HG02943 (cell line): Measurements from ENCODE around the gene USP7.

ENCODE experiments used
- ATAC-seq: cut with Tn5 transposase; IDR thresholded peaks from one replicate; pipeline ENCODE4 v1.9.1; 2021; ENCODE audit warnings: mild to moderate bottlenecking, low read depth, moderate library complexity; ENCODE audit not compliant: unreplicated experiment

USP7 gene

DNA sequence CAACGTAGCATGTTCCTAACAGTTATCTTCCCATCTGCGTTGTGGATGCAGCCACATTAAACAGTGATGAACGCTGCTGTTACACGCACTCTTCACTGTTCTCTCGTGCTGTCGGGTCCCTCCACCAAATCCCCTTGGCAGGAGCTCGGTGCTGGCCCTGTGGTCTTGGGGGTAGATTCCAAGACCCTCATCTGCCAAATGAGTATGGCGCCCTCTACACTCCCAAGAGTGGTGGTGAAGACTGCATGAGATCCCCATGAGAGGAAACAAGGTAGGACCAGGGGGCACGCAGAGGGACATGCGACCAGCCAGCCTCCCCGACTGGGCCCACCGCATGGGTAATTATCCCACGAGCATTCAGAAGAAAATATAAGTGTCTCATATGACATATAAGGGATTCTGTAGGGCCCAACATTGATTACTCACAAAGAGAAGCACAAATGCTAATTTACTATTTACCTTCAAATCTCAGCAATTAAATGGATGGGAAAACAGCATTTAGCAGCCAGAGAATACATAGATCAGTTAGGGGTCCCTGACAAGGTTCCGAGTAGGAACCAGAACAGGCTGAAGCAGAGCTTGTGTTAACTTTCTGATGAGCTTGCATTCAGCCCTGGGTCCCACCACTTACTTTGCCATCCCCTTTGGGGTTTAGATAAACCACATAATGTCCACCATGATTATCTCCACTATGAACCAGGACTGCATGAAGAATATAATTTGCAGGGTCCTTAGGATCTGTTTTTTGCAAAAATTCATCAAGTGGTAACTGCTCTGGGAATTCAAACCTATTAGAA, 57.7 kb downstream of the USP7 start:
- ATAC-seq = no peak

GRCh38 chr16:8905168-8905762, 58.4 kb downstream of the USP7 start:
- ATAC-seq = no peak

- ATAC-seq = no peak
These were observed 59.7 kb downstream of the USP7 start for GRCh38 chr16:8904018-8904430.

DNA sequence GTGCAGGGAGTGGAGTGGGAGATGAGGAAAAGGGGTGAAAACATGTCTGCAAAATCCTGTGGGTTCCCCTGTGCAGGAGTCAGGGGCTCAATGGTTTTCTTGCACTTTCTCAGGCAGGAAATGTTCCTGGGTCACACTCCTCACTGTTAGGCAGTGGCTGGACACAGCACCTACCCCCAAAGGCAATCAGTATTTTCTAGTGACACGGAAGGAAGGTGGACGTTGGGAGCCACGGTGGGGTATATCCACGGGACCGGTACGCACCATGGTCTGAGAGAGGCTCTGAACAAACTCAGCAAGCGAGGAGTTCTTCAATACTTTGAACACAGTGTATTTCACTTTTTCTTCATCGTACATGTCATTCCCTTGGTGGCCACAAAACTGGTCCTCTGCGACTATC, 60.7 kb downstream of the USP7 start:
- ATAC-seq = no peak

DNA sequence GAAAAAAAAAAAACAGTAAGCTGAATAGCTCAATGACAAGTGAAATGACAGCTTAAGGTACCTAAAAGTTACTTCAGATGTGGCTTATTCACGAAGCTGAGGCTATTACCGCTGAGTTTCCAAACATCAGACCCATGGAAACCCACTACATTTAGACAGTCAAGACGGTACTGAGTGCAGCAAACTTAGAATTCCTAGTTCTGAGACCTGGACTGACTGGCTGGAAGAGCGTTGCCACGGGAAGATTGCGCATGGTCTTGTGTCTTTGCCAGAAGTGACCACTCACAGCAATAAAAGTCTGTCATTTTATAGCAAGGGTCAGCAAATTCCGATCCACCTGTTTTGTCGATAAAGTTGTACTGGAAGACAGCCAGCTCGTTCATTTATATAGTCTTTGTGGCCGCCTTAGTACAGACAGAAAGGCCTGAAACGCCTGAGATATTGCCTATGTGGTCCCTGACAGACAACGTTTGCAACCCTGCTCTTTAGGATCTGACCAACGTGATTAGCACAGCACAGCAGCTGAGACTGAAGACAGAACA, 62.3 kb downstream of the USP7 start:
- no peak for ATAC-seq

- ATAC-seq = no peak
These were observed 63.4 kb downstream of the USP7 start for GRCh38 chr16:8900343-8900742.

DNA sequence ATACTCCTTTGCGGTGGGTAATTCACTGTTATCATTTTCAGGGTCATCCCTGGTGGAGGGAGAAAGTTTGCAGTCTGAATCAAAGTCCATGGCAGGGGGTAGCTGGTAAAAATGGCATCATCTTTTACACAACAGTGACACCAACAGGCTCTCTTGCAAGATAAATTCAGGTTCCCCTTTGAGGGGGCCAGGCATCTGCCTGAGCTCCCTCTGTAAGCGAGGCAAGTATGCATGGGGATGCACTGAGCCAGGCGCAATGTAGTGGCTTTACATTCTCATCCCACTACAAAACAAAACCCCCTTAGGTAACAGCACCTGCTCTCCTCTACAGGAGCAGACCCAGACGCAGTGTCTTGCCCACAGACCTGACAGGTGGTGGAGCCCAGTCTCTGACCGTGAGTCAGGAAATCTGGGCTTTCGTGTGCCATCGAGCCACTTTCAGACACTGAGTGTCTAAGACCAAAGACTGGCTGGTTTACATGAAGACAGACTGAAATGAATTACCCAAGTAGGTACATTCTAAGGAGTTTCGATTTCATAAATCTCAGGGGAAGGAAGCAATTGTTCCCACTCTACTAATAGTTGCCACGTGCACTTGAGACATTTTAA, 63.9 kb downstream of the USP7 start:
- peak; percentile 66 for ATAC-seq

- no peak for ATAC-seq
These were observed 64.9 kb downstream of the USP7 start for GRCh38 chr16:8898660-8899318.

GRCh38 chr16:8894736-8895334, 68.9 kb downstream of the USP7 start:
- ATAC-seq = no peak

GRCh38 chr16:8893976-8894690, 69.6 kb downstream of the USP7 start:
- ATAC-seq = no peak

- no peak for ATAC-seq
These were observed 70.3 kb downstream of the USP7 start for GRCh38 chr16:8893426-8893825.

DNA sequence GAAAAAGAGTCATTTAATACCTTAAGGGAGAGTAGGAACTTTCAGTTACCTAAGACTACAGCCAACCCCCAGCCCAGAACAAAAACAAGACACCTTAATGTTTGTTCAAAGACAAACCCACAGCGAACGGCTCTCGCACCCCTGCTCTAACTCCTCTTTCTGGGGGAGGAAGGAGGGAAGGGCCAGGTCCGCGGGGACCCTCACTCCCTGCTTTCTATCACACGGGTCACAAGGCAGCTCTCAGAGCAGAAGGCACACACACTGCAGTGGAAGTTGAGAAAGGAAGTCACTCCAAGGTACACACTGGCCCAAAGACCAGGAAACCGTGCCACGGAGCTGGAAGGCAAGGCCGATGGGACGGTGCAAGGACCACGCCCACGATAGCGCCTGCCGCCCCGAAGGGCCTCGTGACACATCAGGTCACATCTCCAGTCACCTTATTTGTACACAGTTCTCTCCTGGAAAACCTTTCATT, 71.6 kb downstream of the USP7 start:
- ATAC-seq = peak; percentile 24

DNA sequence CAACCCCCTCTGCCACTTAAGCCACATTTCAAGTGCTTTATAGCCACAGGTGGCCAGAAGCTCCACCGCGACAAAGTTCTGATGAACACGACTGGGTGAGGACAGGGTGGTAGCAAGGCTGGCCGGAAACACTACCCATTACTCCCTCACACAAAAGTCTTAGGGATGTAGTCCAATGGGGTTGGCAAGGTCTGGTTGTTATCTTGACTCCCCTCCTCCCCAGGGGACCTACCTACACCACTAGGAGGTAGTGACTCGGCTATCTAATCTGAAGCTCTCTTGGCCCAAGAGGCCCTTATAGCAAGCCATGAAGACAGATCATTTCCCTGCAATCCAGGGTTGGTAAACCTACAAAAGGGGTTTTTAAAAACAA, 73.2 kb downstream of the USP7 start:
- no peak for ATAC-seq

DNA sequence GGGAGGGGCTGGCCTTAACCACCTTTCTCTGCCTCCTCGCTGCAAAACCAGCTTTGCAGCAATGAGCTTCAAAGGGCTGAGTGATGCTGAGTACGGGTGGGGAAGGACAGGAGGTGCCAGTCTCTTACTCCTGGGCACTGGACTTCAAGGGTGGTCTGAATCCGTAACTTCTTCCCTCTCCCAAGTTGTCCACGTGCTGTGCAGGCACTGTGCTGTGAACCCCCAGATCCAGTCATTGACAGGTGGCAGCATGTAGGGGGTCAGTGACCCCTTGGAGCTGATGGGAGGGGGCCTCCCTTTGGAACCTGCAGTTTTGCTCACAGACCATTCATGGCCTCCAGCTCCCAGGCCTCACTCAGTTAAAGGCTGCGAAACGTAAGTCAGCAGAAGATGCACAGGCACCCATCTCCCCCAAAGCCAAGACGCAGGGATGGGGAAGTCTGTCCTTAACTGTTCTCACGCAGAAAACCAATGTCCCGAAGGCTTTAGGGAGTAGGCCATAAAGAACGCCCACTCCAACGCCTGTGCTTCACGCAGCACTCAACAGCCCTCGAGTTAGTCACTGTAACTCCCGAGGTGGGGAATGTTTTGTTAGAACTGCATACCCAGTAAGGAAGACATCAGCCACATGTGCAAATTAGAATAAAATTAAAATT, 73.7 kb downstream of the USP7 start:
- no peak for ATAC-seq

- ATAC-seq = no peak
These were observed 74.5 kb downstream of the USP7 start for GRCh38 chr16:8888951-8889892.

DNA sequence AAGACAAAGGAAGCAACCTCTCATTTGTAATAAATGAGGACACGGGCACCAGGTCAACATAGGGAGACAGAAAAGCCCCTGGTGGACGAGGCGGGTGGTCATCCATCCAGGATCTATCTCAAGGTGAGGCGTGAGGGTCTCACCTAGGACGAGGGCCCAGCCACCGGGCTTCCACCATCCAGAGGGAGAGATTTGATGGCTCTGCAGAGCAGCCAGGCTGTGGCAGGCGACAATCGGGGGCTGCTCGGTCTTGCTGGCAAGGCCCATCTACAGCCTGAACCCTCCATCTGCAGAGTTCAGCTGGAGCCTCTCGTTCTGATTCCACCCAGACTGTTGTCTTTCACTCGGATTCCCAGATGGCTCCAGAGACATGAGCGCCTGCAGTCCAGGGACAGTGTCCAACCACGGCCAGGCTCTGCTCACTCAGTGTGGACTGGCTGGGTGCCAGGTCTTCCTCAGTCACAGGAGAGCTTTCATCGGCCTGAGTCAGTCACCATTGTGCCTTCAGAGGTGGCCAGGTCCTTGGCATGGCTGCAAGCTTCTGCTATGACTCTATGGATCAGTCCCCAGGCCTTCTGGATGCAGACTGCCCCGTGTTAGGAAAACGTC, 75.7 kb downstream of the USP7 start:
- no peak for ATAC-seq

GRCh38 chr16:8887431-8887765, 76.3 kb downstream of the USP7 start:
- no peak for ATAC-seq
